ENCODE data around the gene MCTP1. TPM values are rescaled to one million over a fixed set of nuclear protein-coding genes. Genes with fewer than 3 reads are reported as not detected.

MCTP1 gene
- total and polyA plus RNA-seq, 2 experiments from 2014 or later: 0.23 TPM; not detected in 1

DNA sequence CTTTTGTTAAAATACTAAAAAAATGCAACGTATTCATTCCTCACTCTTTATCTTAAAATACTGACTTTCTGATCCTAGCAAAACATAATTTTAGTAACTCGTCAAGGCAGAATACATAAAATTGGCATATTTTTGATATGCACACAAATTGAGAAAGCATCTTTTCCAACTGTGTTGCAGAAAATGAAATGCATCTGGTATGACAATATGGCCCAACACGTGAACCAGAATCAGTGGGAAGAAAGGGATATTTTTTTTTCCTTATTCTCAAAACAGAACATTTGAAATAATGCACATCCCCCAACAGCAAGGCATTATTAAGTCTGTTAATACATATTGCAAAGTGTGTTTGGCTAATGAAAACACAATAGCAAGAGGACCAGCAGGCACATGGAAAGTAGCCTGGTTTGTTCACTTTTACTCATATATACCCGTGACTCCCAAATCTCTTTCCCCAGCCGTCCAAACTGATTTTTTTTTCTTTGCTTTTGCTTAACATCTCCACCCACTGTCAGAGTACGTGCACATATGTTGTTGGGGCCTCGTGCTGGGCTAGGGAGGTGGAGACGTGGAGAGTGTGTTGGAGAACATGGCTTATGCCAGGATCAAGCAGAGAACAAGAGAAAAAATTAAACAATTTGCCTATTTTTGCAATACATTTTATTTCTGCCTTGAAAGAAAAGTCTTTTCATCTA, 4.3 kb downstream of the MCTP1 start:
- Histone ChIP-seq H2AFZ (no peak overlapping the region), H3K4me1 (ENCODE audit: insufficient read depth) (no peaks in the 10 kb centered on the region), H3K79me2 (ENCODE audit: insufficient read depth) (no peaks in the 10 kb centered on the region), H4K20me1 (ENCODE audit: insufficient read depth) (no peaks in the 10 kb centered on the region), H3K4me3 (no peak overlapping the region), H3K36me3 (ENCODE audit: low read depth) (no peaks in the 10 kb centered on the region), H3F3A (ENCODE audit: insufficient read depth) (no peaks in the 10 kb centered on the region), H3K9me3 (ENCODE audit: low read depth) (no peaks in the 10 kb centered on the region), H3K9ac (no peak overlapping the region), H3K27ac (no peak overlapping the region), H3K4me2 (ENCODE audit: unreplicated experiment) (no peak overlapping the region), H3K27me3 (replicated peaks; ENCODE audit: insufficient read depth) (peaks cover 68% of the 10 kb centered on the region), H3K9me2 (ENCODE audit: insufficient read depth) (no peaks in the 10 kb centered on the region)
- WGBS, 2 experiments (ENCODE audit: low coverage in 1 of 2, low lambda C conversion rate in 2 of 2, missing lambda C conversion rate in 2 of 2): 21 to 26% methylated on average over 8 of the region's 8 CpGs
- no peak for DNase-seq
- in situ Hi-C loops (cut with MboI): no loop called here
- TF ChIP-seq EZH2 (IDR thresholded peaks at IDR 0.05; ENCODE audit: insufficient read depth, poor library complexity, severe bottlenecking) (no peak), EZH2phosphoT487 (IDR thresholded peaks at IDR 0.05; ENCODE audit: insufficient read depth, low read depth) (no peak)

DNA sequence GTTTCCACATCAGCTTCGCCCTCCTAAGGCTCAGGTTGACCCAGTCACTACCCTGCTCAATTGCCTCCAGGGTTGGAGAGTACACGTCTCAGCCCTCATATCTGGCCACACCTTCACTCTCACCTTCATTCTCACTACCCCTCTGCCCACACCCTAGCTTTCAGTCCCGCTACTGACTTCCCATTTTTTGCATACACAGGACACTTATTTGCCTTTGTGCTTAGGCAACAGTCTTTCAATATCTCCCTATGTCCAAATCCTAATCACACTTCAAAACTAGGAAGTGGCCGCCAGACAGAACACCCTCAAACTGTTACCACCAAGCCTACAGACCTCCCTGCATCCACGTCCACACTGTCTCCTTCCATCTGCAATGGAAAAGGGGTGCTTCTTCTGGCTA, 10.9 kb downstream of the MCTP1 start:
- Histone ChIP-seq H3K4me2 (ENCODE audit: unreplicated experiment) (no peak overlapping the region), H3K4me3 (no peak overlapping the region), H4K20me1 (ENCODE audit: insufficient read depth) (no peaks in the 10 kb centered on the region), H3K36me3 (ENCODE audit: low read depth) (no peaks in the 10 kb centered on the region), H2AFZ (no peak overlapping the region), H3K4me1 (ENCODE audit: insufficient read depth) (no peaks in the 10 kb centered on the region), H3K27me3 (replicated peaks; ENCODE audit: insufficient read depth) (peaks cover 19% of the 10 kb centered on the region), H3F3A (ENCODE audit: insufficient read depth) (no peaks in the 10 kb centered on the region), H3K79me2 (ENCODE audit: insufficient read depth) (no peaks in the 10 kb centered on the region), H3K9ac (no peak overlapping the region), H3K9me2 (ENCODE audit: insufficient read depth) (no peaks in the 10 kb centered on the region), H3K27ac (no peak overlapping the region), H3K9me3 (ENCODE audit: low read depth) (no peaks in the 10 kb centered on the region)
- no peak for DNase-seq
- no peak for TF ChIP-seq EZH2 (IDR thresholded peaks at IDR 0.05; ENCODE audit: insufficient read depth, poor library complexity, severe bottlenecking)
- TF ChIP-seq EZH2phosphoT487 (IDR thresholded peaks at IDR 0.05; ENCODE audit: insufficient read depth, low read depth): no peak
- WGBS, 2 experiments (ENCODE audit: low coverage in 1 of 2, low lambda C conversion rate in 2 of 2, missing lambda C conversion rate in 2 of 2): 19 to 39% methylated on average over 5 of the region's 5 CpGs
- in situ Hi-C loops (cut with MboI): no loop called here

DNA sequence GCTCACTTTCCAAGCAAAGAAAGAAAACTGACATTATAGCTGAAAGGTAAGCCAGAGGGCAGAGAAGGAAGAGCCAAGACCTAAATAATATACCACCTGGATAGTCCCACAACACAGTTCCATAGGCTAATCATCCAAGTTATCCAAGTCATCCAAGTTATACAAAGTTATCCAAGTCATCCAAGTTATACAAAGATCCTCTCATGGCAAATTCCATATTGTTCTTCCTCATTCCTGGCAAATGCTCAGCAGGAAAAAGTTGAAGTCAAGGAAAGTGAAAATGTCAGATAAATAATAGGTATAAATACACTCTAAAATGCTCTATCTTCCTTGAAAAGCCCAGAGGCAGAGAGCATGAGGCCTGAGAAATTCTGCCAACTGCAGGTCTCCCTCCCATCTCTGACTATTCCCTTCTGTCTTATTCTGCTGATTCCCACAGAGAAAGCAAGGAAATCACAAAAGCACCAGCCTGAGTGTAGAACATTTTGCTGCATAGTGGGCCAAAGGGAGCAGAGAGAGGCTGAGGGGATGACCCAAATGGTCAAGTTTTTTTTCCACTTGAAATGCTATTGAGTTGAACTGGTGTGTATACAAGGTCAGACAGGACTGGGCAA, 12.5 kb downstream of the MCTP1 start:
- no peaks in the 10 kb centered on the region for H3K9me2 ChIP-seq (ENCODE audit: insufficient read depth)
- in situ Hi-C loops (cut with MboI): no loop called here
- H3K27me3 ChIP-seq (replicated peaks; ENCODE audit: insufficient read depth): peaks cover 16% of the 10 kb centered on the region
- no peak for DNase-seq
- no peak overlapping the region for H3K9ac ChIP-seq
- no peaks in the 10 kb centered on the region for H3K4me1 ChIP-seq (ENCODE audit: insufficient read depth)
- no peak overlapping the region for H3K4me3 ChIP-seq
- H3K4me2 ChIP-seq (ENCODE audit: unreplicated experiment): no peak overlapping the region
- no peak overlapping the region for H2AFZ ChIP-seq
- no peaks in the 10 kb centered on the region for H3K79me2 ChIP-seq (ENCODE audit: insufficient read depth)
- no peaks in the 10 kb centered on the region for H4K20me1 ChIP-seq (ENCODE audit: insufficient read depth)
- H3K27ac ChIP-seq: no peak overlapping the region
- TF ChIP-seq EZH2phosphoT487 (IDR thresholded peaks at IDR 0.05; ENCODE audit: insufficient read depth, low read depth) (no peak), EZH2 (IDR thresholded peaks at IDR 0.05; ENCODE audit: insufficient read depth, poor library complexity, severe bottlenecking) (no peak)
- H3K9me3 ChIP-seq (ENCODE audit: low read depth): no peaks in the 10 kb centered on the region
- H3F3A ChIP-seq (ENCODE audit: insufficient read depth): no peaks in the 10 kb centered on the region
- H3K36me3 ChIP-seq (ENCODE audit: low read depth): no peaks in the 10 kb centered on the region

DNA sequence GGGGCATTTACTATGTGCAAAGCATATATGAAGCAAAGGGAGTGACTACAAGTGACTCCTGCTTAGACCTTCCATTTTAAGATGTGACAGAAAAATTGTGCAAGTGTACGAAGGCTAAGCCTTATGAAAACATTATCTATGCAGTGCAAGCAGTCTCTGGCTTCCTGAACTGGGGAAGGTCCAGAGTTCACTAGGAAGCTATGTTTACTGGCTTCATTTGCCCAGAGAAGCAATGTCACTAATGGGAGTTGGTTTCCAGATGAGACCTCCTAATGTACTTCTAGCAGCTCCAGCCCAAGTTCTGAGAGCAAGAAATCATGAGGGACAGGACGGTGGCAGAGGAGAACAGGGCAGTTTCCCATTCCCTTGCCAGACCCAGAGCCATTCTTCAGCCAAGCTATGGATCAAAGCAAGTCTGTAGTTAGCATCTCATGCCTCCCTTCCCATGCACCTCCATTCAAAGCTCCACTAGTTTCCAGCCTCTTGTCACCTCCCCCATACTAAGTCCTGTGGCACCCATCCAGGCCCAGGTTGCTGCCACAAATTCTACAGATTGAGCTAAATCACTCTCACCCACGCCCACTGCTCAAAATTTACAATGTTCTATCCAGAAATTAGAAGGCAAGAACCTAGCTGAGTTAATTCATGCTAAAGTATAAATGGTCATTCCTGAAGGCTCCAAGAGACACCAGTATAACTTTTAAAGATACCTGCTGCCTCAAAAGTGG, 21.8 kb downstream of the MCTP1 start:
- in situ Hi-C loops (cut with MboI): no loop called here

More for the DNA sequence above, 21.8 kb downstream of the MCTP1 start:
- TF ChIP-seq EZH2 (IDR thresholded peaks at IDR 0.05; ENCODE audit: insufficient read depth, poor library complexity, severe bottlenecking) (no peak), EZH2phosphoT487 (IDR thresholded peaks at IDR 0.05; ENCODE audit: insufficient read depth, low read depth) (no peak)
- H2AFZ ChIP-seq: no peak overlapping the region
- WGBS, 2 experiments (ENCODE audit: low coverage in 1 of 2, low lambda C conversion rate in 2 of 2, missing lambda C conversion rate in 2 of 2): 9 to 12% methylated on average over 3 of the region's 3 CpGs
- no peak overlapping the region for H3K27ac ChIP-seq
- no peaks in the 10 kb centered on the region for H3K4me1 ChIP-seq (ENCODE audit: insufficient read depth)
- peaks cover 7% of the 10 kb centered on the region for H3K27me3 ChIP-seq (replicated peaks; ENCODE audit: insufficient read depth)
- no peaks in the 10 kb centered on the region for H4K20me1 ChIP-seq (ENCODE audit: insufficient read depth)
- no peaks in the 10 kb centered on the region for H3F3A ChIP-seq (ENCODE audit: insufficient read depth)
- no peaks in the 10 kb centered on the region for H3K36me3 ChIP-seq (ENCODE audit: low read depth)
- no peaks in the 10 kb centered on the region for H3K79me2 ChIP-seq (ENCODE audit: insufficient read depth)
- H3K9me2 ChIP-seq (ENCODE audit: insufficient read depth): no peaks in the 10 kb centered on the region
- H3K9ac ChIP-seq: no peak overlapping the region
- DNase-seq: no peak
- no peak overlapping the region for H3K4me2 ChIP-seq (ENCODE audit: unreplicated experiment)
- H3K9me3 ChIP-seq (ENCODE audit: low read depth): no peaks in the 10 kb centered on the region
- no peak overlapping the region for H3K4me3 ChIP-seq

All from GM23248 (cell line).